HEK293 (cell line): ENCODE measurements around the gene SHISA5.

ENCODE experiments used
- CTCF ChIA-PET: fragments of 350-600 bp; formaldehyde crosslinking; extraction: SDS; loops from one replicate; lab custom pipeline; 2021; ENCODE audit warnings: antibody characterized with exemption; lab: Yijun Ruan, JAX
- POLR2A ChIA-PET: fragments of 300-600 bp; formaldehyde crosslinking; extraction: SDS; loops from one replicate; lab custom pipeline; 2020; ENCODE audit warnings: antibody characterized with exemption, inconsistent platforms; lab: Yijun Ruan, JAX
- H3K27ac ChIP-seq: fragments of 200-500 bp; sonication (Bioruptor generic); 2 replicates; pipeline ENCODE4 v1.5.1; 2014; ENCODE audit warnings: low read depth, low read length, control low read depth, inconsistent platforms; ENCODE audit errors: extremely low read depth
- H3K36me3 ChIP-seq, 2 experiments: fragments of 200-500 bp in 1 of 2; sonication (Bioruptor generic) in 1 of 2; 1 replicate in 1 of 2; 2 replicates in 1 of 2; pipeline ENCODE4 v1.5.1; 2014 to 2017; ENCODE audit warnings: inconsistent platforms in 2 of 2, low read length in 2 of 2; ENCODE audit not compliant: control insufficient read depth in 2 of 2, insufficient read depth in 1 of 2
- H3K4me1 ChIP-seq: fragments of 200-500 bp; sonication (Bioruptor generic); 2 replicates; pipeline ENCODE4 v1.5.1; 2014; ENCODE audit warnings: mild to moderate bottlenecking, low read length, inconsistent platforms; ENCODE audit not compliant: control insufficient read depth, insufficient read depth
- H3K4me3 ChIP-seq: 2 replicates; pipeline ENCODE4 v1.5.1; 2011; ENCODE audit warnings: low read depth, mild to moderate bottlenecking, control low read depth, low read length, moderate library complexity
- H3K9me3 ChIP-seq: fragments of 200-500 bp; sonication (Bioruptor generic); 2 replicates; pipeline ENCODE4 v1.5.1; 2014; ENCODE audit warnings: low read depth, low read length, inconsistent platforms; ENCODE audit not compliant: control insufficient read depth, insufficient read depth
- GLI2 ChIP-seq: fragments of 450-650 bp; formaldehyde crosslinking; IDR thresholded peaks from 2 replicates; pipeline ENCODE4; 2017; ENCODE audit warnings: missing biosample characterization, missing genetic modification characterization, low read depth, borderline replicate concordance
- GLIS2 ChIP-seq: fragments of 450-650 bp; formaldehyde crosslinking; IDR thresholded peaks from 2 replicates; pipeline ENCODE4 v1.5.1; 2016; ENCODE audit warnings: missing biosample characterization, missing genetic modification characterization
- ZBTB21 ChIP-seq: fragments of 450-650 bp; formaldehyde crosslinking; IDR thresholded peaks from 2 replicates; pipeline ENCODE4 v1.5.1; 2017; ENCODE audit warnings: missing biosample characterization, missing genetic modification characterization
- ZNF146 ChIP-seq: fragments of 450-650 bp; formaldehyde crosslinking; IDR thresholded peaks from 2 replicates; pipeline ENCODE4 v1.5.1; 2016; ENCODE audit warnings: missing biosample characterization, missing genetic modification characterization
- ZNF174 ChIP-seq: fragments of 450-650 bp; formaldehyde crosslinking; IDR thresholded peaks from 2 replicates; pipeline ENCODE4 v1.5.0; 2017; ENCODE audit warnings: missing biosample characterization, mild to moderate bottlenecking, missing genetic modification characterization
- ZNF221 ChIP-seq: fragments of 450-650 bp; formaldehyde crosslinking; IDR thresholded peaks from 2 replicates; pipeline ENCODE4 v1.5.1; 2017; ENCODE audit warnings: missing biosample characterization, missing genetic modification characterization, borderline replicate concordance
- ZNF266 ChIP-seq: fragments of 450-650 bp; formaldehyde crosslinking; IDR thresholded peaks from 2 replicates; pipeline ENCODE4 v1.5.1; 2016; ENCODE audit warnings: missing biosample characterization, missing genetic modification characterization, low read depth
- ZNF292 ChIP-seq: fragments of 450-650 bp; formaldehyde crosslinking; IDR thresholded peaks from 2 replicates; pipeline ENCODE4 v1.5.1; 2016; ENCODE audit warnings: low read depth, missing biosample characterization, missing genetic modification characterization, borderline replicate concordance
- ZNF366 ChIP-seq: fragments of 450-650 bp; formaldehyde crosslinking; conservative IDR thresholded peaks from 2 replicates; pipeline ENCODE4 v1.5.1; 2016; ENCODE audit warnings: missing biosample characterization, missing genetic modification characterization
- ZNF37A ChIP-seq: fragments of 450-650 bp; IDR thresholded peaks from 2 replicates; pipeline ENCODE4 v1.5.1; 2018; ENCODE audit warnings: missing biosample characterization, missing genetic modification characterization
- ZNF404 ChIP-seq: fragments of 450-650 bp; formaldehyde crosslinking; IDR thresholded peaks from 2 replicates; pipeline ENCODE4 v1.5.1; 2017; ENCODE audit warnings: missing biosample characterization, missing genetic modification characterization
- ZNF529 ChIP-seq: fragments of 450-650 bp; formaldehyde crosslinking; IDR thresholded peaks from 2 replicates; pipeline ENCODE4 v1.5.1; 2017; ENCODE audit warnings: missing genetic modification characterization, missing biosample characterization; ENCODE audit not compliant: insufficient replicate concordance
- ZNF629 ChIP-seq: fragments of 450-650 bp; formaldehyde crosslinking; IDR thresholded peaks from 2 replicates; pipeline ENCODE4 v1.5.1; 2017; ENCODE audit warnings: missing biosample characterization, missing genetic modification characterization
- TF ChIP-seq, protein P1 (sequence below): fragments of 450-650 bp; formaldehyde crosslinking; IDR thresholded peaks from 2 replicates; pipeline ENCODE4 v1.5.1; 2016; ENCODE audit warnings: missing biosample characterization, missing genetic modification characterization
- TF ChIP-seq, protein P2 (sequence below): fragments of 450-650 bp; formaldehyde crosslinking; IDR thresholded peaks from 2 replicates; pipeline ENCODE4 v1.5.1; 2016; ENCODE audit warnings: missing biosample characterization, missing genetic modification characterization
- TF ChIP-seq, protein P3 (sequence below): fragments of 450-650 bp; formaldehyde crosslinking; IDR thresholded peaks from 2 replicates; pipeline ENCODE4 v1.5.1; 2016; ENCODE audit warnings: missing biosample characterization, missing genetic modification characterization
- TF ChIP-seq, protein P4 (sequence below): fragments of 450-650 bp; formaldehyde crosslinking; IDR thresholded peaks from 2 replicates; pipeline ENCODE4 v1.5.1; 2017; ENCODE audit warnings: missing biosample characterization, missing genetic modification characterization
- TF ChIP-seq, protein P5 (sequence below): fragments of 450-650 bp; formaldehyde crosslinking; IDR thresholded peaks from 2 replicates; pipeline ENCODE4 v1.5.1; 2017; ENCODE audit warnings: missing biosample characterization, missing genetic modification characterization

The SHISA5 gene

DNA sequence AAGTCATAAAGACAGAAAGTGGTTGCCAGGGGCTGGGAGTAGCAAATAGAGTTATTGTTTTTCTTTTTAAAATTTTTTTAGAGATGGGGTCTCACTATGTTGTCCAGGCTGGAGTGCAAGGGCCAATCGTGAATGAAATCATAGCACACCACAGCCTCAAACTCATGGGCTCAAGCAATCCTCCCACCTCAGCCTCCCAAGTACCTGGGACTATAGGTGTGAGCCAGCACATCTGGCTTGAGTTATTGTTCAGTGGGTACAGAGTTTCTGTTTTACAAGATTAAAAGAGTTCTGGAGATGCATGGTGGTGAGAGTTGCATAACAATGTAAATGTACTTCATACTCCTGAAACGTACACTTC is 29.0 kb upstream of the SHISA5 start:
- TF ChIP-seq ZNF266 (tag by site-specific recombination) (no peak), ZNF174 (tag by site-specific recombination) (no peak), ZNF629 (tag by site-specific recombination) (no peak), GLI2 (no peak), ZNF404 (tag by site-specific recombination) (no peak), ZNF146 (tag by site-specific recombination) (no peak), ZNF529 (tag by site-specific recombination) (no peak), ZBTB21 (tag by site-specific recombination) (no peak), ZNF221 (tag by site-specific recombination) (no peak), ZNF366 (tag by site-specific recombination) (no peak), ZNF37A (no peak), GLIS2 (tag by site-specific recombination) (no peak), ZNF292 (tag by site-specific recombination) (no peak)
- TF ChIP-seq, protein P1, sequence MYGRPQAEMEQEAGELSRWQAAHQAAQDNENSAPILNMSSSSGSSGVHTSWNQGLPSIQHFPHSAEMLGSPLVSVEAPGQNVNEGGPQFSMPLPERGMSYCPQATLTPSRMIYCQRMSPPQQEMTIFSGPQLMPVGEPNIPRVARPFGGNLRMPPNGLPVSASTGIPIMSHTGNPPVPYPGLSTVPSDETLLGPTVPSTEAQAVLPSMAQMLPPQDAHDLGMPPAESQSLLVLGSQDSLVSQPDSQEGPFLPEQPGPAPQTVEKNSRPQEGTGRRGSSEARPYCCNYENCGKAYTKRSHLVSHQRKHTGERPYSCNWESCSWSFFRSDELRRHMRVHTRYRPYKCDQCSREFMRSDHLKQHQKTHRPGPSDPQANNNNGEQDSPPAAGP (tag by site-specific recombination): no peak
- TF ChIP-seq, protein P2, sequence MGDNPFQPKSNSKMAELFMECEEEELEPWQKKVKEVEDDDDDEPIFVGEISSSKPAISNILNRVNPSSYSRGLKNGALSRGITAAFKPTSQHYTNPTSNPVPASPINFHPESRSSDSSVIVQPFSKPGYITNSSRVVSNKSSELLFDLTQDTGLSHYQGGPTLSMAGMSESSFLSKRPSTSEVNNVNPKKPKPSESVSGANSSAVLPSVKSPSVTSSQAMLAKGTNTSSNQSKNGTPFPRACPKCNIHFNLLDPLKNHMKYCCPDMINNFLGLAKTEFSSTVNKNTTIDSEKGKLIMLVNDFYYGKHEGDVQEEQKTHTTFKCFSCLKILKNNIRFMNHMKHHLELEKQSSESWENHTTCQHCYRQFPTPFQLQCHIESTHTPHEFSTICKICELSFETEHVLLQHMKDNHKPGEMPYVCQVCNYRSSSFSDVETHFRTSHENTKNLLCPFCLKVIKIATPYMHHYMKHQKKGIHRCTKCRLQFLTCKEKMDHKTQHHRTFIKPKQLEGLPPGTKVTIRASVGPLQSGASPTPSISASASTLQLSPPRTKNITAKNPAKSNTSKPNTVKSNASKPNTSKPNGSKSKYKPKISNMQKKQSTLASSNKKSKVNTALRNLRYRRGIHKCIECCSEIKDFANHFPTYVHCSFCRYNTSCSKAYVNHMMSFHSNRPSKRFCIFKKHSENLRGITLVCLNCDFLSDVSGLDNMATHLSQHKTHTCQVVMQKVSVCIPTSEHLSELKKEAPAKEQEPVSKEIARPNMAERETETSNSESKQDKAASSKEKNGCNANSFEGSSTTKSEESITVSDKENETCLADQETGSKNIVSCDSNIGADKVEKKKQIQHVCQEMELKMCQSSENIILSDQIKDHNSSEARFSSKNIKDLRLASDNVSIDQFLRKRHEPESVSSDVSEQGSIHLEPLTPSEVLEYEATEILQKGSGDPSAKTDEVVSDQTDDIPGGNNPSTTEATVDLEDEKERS: no peak
- TF ChIP-seq, protein P3, sequence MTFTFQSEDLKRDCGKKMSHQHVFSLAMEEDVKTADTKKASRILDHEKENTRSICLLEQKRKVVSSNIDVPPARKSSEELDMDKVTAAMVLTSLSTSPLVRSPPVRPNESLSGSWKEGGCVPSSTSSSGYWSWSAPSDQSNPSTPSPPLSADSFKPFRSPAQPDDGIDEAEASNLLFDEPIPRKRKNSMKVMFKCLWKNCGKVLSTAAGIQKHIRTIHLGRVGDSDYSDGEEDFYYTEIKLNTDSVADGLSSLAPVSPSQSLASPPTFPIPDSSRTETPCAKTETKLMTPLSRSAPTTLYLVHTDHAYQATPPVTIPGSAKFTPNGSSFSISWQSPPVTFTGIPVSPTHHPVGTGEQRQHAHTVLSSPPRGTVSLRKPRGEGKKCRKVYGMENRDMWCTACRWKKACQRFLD (tag by site-specific recombination): no peak
- TF ChIP-seq, protein P4, sequence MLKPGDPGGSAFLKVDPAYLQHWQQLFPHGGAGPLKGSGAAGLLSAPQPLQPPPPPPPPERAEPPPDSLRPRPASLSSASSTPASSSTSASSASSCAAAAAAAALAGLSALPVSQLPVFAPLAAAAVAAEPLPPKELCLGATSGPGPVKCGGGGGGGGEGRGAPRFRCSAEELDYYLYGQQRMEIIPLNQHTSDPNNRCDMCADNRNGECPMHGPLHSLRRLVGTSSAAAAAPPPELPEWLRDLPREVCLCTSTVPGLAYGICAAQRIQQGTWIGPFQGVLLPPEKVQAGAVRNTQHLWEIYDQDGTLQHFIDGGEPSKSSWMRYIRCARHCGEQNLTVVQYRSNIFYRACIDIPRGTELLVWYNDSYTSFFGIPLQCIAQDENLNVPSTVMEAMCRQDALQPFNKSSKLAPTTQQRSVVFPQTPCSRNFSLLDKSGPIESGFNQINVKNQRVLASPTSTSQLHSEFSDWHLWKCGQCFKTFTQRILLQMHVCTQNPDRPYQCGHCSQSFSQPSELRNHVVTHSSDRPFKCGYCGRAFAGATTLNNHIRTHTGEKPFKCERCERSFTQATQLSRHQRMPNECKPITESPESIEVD (tag by site-specific recombination): no peak
- TF ChIP-seq, protein P5, sequence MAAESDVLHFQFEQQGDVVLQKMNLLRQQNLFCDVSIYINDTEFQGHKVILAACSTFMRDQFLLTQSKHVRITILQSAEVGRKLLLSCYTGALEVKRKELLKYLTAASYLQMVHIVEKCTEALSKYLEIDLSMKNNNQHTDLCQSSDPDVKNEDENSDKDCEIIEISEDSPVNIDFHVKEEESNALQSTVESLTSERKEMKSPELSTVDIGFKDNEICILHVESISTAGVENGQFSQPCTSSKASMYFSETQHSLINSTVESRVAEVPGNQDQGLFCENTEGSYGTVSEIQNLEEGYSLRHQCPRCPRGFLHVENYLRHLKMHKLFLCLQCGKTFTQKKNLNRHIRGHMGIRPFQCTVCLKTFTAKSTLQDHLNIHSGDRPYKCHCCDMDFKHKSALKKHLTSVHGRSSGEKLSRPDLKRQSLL (tag by site-specific recombination): no peak
- TF ChIP-seq, all 188 proteins: peak for 0
- no peaks in the 10 kb centered on the region for H3K4me1 ChIP-seq
- no peak overlapping the region for H3K27ac ChIP-seq
- H3K36me3 ChIP-seq: peaks cover 0 to 22% of the 10 kb centered on the region in 2 experiments; a peak in 2 of 3 replicates
- ChIA-PET CTCF (no interaction called here), POLR2A (no interaction called here)
- H3K9me3 ChIP-seq: no peaks in the 10 kb centered on the region
- H3K4me3 ChIP-seq: no peak overlapping the region
